ENCODE data around the gene PGLYRP4.
A peak's percentile ranks its signal among the peaks of the same experiment; 100 is the strongest.
"Not testable (repeated sequence)": the region's sequence is repeated elsewhere in the genome, so short reads cannot be mapped to it uniquely, and the experiment has no call there.

Gene PGLYRP4

DNA sequence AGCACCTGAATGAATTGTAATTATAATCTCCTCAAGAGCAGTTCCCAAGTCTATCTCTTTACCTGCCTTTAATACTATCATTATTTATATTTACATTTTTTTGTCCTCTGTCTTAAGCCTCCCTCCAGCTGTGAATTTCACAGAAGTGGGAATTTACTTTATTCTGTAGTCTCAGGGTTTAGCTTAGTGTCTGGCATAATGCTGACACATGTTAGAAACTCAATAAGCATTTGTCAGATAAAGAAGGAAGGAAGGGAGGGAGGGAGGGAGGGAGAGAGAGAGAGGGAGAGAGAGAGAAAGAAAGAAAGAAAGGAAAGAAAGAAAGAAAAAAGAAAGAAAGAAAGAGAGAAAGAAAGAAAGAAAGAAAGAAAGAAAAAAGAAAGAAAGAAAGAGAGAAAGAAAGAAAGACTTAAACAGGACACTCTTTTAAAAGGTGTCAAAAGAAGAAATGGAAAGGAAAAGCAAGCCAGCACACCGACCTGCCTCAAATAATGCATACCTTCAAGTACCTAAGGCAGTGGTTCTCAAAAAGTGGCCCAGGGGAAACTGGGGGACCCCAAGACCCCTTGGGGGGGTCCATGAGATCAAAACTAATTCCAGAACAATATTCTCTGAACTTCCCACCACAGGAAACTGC, 1.8 kb upstream of the PGLYRP4 start (continued):
- TF ChIP-seq, protein P1, sequence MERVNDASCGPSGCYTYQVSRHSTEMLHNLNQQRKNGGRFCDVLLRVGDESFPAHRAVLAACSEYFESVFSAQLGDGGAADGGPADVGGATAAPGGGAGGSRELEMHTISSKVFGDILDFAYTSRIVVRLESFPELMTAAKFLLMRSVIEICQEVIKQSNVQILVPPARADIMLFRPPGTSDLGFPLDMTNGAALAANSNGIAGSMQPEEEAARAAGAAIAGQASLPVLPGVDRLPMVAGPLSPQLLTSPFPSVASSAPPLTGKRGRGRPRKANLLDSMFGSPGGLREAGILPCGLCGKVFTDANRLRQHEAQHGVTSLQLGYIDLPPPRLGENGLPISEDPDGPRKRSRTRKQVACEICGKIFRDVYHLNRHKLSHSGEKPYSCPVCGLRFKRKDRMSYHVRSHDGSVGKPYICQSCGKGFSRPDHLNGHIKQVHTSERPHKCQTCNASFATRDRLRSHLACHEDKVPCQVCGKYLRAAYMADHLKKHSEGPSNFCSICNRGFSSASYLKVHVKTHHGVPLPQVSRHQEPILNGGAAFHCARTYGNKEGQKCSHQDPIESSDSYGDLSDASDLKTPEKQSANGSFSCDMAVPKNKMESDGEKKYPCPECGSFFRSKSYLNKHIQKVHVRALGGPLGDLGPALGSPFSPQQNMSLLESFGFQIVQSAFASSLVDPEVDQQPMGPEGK (CRISPR knock-in tag; IDR thresholded peaks at IDR 0.05; ENCODE audit: borderline replicate concordance): no peak
- TF ChIP-seq ARNTL (CRISPR knock-in tag; IDR thresholded peaks at IDR 0.05; ENCODE audit: borderline replicate concordance, low read depth): no peak

DNA sequence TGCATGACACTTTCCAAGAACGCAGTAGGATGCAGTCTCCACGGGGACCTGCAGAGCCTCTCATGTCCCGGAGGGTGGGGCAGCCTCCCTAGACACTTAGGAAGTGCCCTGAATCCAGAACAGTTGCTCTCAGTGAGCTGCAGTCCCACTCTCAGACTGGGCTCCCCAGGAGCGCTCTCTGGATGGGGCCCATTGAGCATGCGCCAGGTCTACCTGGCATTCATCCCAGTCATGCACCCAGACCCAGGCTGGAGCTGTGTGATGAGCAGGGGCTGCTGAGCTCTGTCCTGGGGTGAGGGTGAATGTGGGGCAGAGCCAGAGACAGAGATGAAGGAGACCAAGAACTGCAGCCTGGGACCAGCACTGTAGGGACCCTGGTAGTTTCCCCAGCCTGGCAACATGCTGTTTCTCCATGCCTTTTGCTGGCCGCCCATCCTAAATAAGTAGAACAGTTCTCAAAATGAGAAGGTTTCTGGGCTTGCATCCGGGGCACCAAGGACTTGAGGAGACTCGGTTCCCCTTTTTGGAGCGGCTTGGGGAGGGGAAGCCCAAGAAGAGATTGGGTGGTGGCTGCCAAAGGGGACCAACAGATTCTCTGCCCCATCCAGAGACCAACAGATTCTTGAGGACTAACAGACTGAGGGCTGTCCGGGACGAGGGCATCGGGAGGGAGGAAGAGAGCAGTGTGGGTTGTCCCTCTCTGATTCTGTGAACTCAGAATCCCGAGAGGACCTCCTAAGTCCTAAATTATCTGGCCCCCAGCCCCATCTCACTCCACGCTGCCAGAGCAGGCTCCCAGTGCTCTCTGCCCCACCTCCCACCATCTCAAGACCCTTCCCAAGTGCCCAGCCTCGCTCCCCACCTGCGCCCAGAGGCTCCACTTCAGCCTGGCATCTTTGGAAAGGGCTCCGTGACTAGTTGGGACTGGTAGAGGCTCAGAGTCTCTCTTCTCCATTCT, 1.0 kb upstream of the PGLYRP4 start:
- TF ChIP-seq TOX (CRISPR knock-in tag; IDR thresholded peaks at IDR 0.05; ENCODE audit: borderline replicate concordance): no peak
- TF ChIP-seq RARB (CRISPR knock-in tag; IDR thresholded peaks at IDR 0.05): no peak
- TF ChIP-seq OSR1 (CRISPR knock-in tag; IDR thresholded peaks at IDR 0.05): no peak
- no peak for TF ChIP-seq ZNF565 (CRISPR knock-in tag; conservative IDR thresholded peaks at IDR 0.05; ENCODE audit: low read depth)
- TF ChIP-seq, protein P1 (CRISPR knock-in tag; IDR thresholded peaks at IDR 0.05; ENCODE audit: borderline replicate concordance): no peak
- no peak for TF ChIP-seq SNAI2 (CRISPR knock-in tag; IDR thresholded peaks at IDR 0.05)
- TF ChIP-seq CSDC2 (CRISPR knock-in tag; IDR thresholded peaks at IDR 0.05): no peak
- TF ChIP-seq ZFP30 (CRISPR knock-in tag; IDR thresholded peaks at IDR 0.05): no peak
- TF ChIP-seq GLIS3 (CRISPR knock-in tag; IDR thresholded peaks at IDR 0.05): no peak
- TF ChIP-seq ZNF70 (CRISPR knock-in tag; IDR thresholded peaks at IDR 0.05): no peak
- no peak for TF ChIP-seq ARNTL (CRISPR knock-in tag; IDR thresholded peaks at IDR 0.05; ENCODE audit: borderline replicate concordance, low read depth)
- no peak for TF ChIP-seq BACH2 (CRISPR knock-in tag; IDR thresholded peaks at IDR 0.05; ENCODE audit: borderline replicate concordance)
- no peak for TF ChIP-seq TCF4 (CRISPR knock-in tag; IDR thresholded peaks at IDR 0.05; ENCODE audit: borderline replicate concordance)
- TF ChIP-seq ESRRG (CRISPR knock-in tag; IDR thresholded peaks at IDR 0.05): no peak
- TF ChIP-seq POU6F1 (CRISPR knock-in tag; IDR thresholded peaks at IDR 0.05; ENCODE audit: borderline replicate concordance, low read depth): no peak
- no peak for TF ChIP-seq CSRNP3 (CRISPR knock-in tag; IDR thresholded peaks at IDR 0.05)
- TF ChIP-seq ZFP3 (CRISPR knock-in tag; IDR thresholded peaks at IDR 0.05): no peak
- 0 out of 3 replicates have a peak, but pooled peaks have one; percentile 9 for ATAC-seq

GRCh38 chr1:153347856-153348255, 785 bp downstream of the PGLYRP4 start:
- no peak for ATAC-seq
- TF ChIP-seq BACH2 (CRISPR knock-in tag; IDR thresholded peaks at IDR 0.05; ENCODE audit: borderline replicate concordance) (no peak), ISL1 (CRISPR knock-in tag; IDR thresholded peaks at IDR 0.05) (no peak), TSHZ2 (CRISPR knock-in tag; IDR thresholded peaks at IDR 0.05) (no peak), OSR1 (CRISPR knock-in tag; IDR thresholded peaks at IDR 0.05) (no peak), TOX (CRISPR knock-in tag; IDR thresholded peaks at IDR 0.05; ENCODE audit: borderline replicate concordance) (no peak), CSRNP3 (CRISPR knock-in tag; IDR thresholded peaks at IDR 0.05) (no peak), ZC3H10 (CRISPR knock-in tag; IDR thresholded peaks at IDR 0.05) (no peak)
- TF ChIP-seq, protein P1 (CRISPR knock-in tag; IDR thresholded peaks at IDR 0.05; ENCODE audit: borderline replicate concordance): no peak

DNA sequence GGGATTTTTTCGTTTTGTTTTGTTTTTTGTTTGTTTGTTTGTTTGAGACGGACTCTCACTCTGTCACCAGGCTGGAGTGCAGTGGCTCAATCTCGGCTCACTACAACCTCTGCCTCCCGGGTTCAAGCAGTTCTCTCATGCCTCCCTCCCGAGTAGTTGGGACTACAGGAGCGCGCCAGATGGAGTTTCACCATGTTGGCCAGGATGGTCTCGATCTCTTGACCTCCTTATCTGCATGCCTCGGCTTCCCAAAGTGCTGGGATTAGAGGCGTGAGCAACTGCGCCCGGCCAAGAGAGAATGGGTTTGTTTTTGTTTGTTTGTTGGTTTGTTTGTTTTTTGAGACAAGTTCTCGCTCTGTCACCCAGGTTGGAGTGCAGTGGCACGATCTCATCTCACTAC, 1.6 kb downstream of the PGLYRP4 start:
- ATAC-seq: not testable (repeated sequence)

Measured in SK-N-SH treated with all-trans-retinoic acid at 6 μM for 48 hours (cell line).